DND-41 (cell line): Measurements from ENCODE around the gene ADGRL4.

Source experiments
- ATAC-seq: fragments of 200-7000 bp; cut with Tn5 transposase; 3 replicates; pipeline ENCODE4 v1.9.1; 2021; ENCODE audit warnings: low read depth; ENCODE audit not compliant: insufficient read depth
- DNase-seq: peaks from one replicate; pipeline ENCODE4 v3.0.0-alpha.2; 2020
- H2AFZ ChIP-seq: 2 replicates; pipeline ENCODE4 v1.6.0; 2012; ENCODE audit warnings: low read depth, low read length
- H3K27ac ChIP-seq: 2 replicates; pipeline ENCODE4 v1.5.1; 2012; ENCODE audit warnings: low read length, inconsistent platforms
- H3K27me3 ChIP-seq: fragments of 200-600 bp; sonication (generic); 2 replicates; pipeline ENCODE4 v1.6.0; 2012; ENCODE audit warnings: low read length, mild to moderate bottlenecking, inconsistent platforms; ENCODE audit not compliant: insufficient read depth, poor library complexity
- H3K36me3 ChIP-seq: 2 replicates; pipeline ENCODE4 v1.5.1; 2012; ENCODE audit warnings: low read length, inconsistent platforms; ENCODE audit not compliant: insufficient read depth
- H3K4me1 ChIP-seq: 2 replicates; pipeline ENCODE4 v1.5.1; 2012; ENCODE audit warnings: mild to moderate bottlenecking, low read length; ENCODE audit not compliant: insufficient read depth
- H3K4me2 ChIP-seq: 2 replicates; pipeline ENCODE4 v1.6.0; 2012; ENCODE audit warnings: mild to moderate bottlenecking, moderate library complexity, low read length, inconsistent platforms; ENCODE audit not compliant: insufficient read depth
- H3K4me3 ChIP-seq, 2 experiments: fragments of 200-600 bp in 1 of 2; shearing (Covaris generic) in 1 of 2; 2 replicates each; pipeline ENCODE4 v1.5.1; 2012 to 2016; ENCODE audit warnings: inconsistent platforms in 2 of 2, low read length in 2 of 2, mild to moderate bottlenecking in 2 of 2, low read depth in 1 of 2, moderate library complexity in 1 of 2
- H3K79me2 ChIP-seq: 2 replicates; pipeline ENCODE4 v1.6.0; 2012; ENCODE audit warnings: low read length, inconsistent platforms; ENCODE audit not compliant: insufficient read depth
- H3K9ac ChIP-seq: 2 replicates; pipeline ENCODE4 v1.6.0; 2012; ENCODE audit warnings: low read depth, mild to moderate bottlenecking, inconsistent platforms, low read length, moderate library complexity
- H3K9me3 ChIP-seq: 2 replicates; pipeline ENCODE4 v1.5.1; 2012; ENCODE audit warnings: low read length, moderate library complexity, mild to moderate bottlenecking, inconsistent platforms; ENCODE audit not compliant: insufficient read depth, severe bottlenecking
- H4K20me1 ChIP-seq: 2 replicates; pipeline ENCODE4 v1.6.0; 2012; ENCODE audit warnings: low read length; ENCODE audit not compliant: insufficient read depth
- EZH2 ChIP-seq: IDR thresholded peaks from 3 replicates; pipeline ENCODE4 v1.6.1; 2012; ENCODE audit warnings: borderline replicate concordance, low read depth, mild to moderate bottlenecking, moderate library complexity, low read length, inconsistent platforms; ENCODE audit not compliant: severe bottlenecking
- TF ChIP-seq, protein P1 (sequence below): IDR thresholded peaks from 2 replicates; pipeline ENCODE4 v1.5.1; 2012; ENCODE audit warnings: borderline replicate concordance, low read length, moderate library complexity, mild to moderate bottlenecking; ENCODE audit not compliant: poor library complexity, severe bottlenecking; ENCODE audit errors: extremely low read depth

Gene ADGRL4

DNA sequence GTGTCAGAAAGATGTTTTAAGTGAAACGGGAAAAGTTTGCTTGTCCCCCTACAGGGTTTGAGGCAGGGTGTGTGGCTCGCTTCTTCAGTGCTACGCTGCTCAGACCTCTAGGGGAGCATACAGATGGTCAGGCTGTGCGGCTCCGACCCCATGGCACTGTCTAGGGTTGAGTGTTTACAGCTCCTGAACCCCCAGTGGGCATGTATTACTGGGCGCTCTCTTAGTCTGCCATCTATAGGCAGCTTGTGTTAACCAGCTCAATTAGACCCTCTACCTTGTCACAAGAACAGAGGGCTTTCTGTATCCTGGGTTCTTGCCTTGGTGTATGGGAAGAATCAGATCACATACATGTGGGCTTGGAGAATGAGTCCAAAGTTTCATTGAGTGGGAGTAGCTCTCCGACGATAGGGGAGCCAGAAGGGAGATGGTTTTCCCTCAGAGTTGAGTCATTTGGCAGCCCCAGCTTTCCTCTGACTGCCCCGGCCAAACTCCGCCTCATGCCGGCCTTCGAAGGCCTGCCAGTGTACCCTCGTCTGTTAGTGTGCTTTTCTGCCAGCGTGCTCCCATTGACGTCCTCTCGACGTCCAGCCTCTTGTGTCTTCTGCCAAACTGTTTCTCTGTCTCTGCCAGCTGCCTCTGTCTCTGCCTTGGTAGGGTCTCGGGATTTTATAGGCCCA is 38.6 kb upstream of the ADGRL4 start:
- no peak overlapping the region for H3K4me2 ChIP-seq
- no peak overlapping the region for H2AFZ ChIP-seq
- no peaks in the 10 kb centered on the region for H3K4me1 ChIP-seq
- H3K4me3 ChIP-seq = no peak overlapping the region
- H3K79me2 ChIP-seq = no peaks in the 10 kb centered on the region
- H3K27me3 ChIP-seq = no peaks in the 10 kb centered on the region
- H4K20me1 ChIP-seq = no peaks in the 10 kb centered on the region
- H3K9me3 ChIP-seq = no peaks in the 10 kb centered on the region
- no peak overlapping the region for H3K27ac ChIP-seq
- no peak for ATAC-seq
- no peak for DNase-seq
- no peaks in the 10 kb centered on the region for H3K36me3 ChIP-seq
- H3K9ac ChIP-seq = no peak overlapping the region
- TF ChIP-seq, protein P1, sequence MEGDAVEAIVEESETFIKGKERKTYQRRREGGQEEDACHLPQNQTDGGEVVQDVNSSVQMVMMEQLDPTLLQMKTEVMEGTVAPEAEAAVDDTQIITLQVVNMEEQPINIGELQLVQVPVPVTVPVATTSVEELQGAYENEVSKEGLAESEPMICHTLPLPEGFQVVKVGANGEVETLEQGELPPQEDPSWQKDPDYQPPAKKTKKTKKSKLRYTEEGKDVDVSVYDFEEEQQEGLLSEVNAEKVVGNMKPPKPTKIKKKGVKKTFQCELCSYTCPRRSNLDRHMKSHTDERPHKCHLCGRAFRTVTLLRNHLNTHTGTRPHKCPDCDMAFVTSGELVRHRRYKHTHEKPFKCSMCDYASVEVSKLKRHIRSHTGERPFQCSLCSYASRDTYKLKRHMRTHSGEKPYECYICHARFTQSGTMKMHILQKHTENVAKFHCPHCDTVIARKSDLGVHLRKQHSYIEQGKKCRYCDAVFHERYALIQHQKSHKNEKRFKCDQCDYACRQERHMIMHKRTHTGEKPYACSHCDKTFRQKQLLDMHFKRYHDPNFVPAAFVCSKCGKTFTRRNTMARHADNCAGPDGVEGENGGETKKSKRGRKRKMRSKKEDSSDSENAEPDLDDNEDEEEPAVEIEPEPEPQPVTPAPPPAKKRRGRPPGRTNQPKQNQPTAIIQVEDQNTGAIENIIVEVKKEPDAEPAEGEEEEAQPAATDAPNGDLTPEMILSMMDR = no peak
- TF ChIP-seq EZH2 = no peak

DNA sequence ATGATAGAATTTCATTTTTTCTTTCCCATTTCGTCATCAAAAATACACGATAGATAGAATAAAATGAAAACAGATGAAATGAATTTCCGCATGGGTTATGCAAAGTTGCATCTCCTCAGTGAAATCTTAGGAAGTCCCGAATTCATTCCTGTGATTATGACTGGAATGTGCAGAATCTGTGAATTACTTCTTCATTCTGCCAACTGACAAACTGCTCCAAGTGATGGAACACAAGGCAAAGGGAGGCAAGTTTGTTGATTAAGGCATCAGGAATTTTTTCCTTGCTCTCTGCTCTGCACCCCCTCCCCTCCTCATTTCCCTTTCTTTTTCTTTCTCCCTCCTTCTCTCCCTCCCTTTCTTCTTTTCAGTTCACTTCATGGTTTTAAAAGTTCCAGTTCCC is 37.0 kb upstream of the ADGRL4 start:
- no peak overlapping the region for H2AFZ ChIP-seq
- H3K27me3 ChIP-seq = no peaks in the 10 kb centered on the region
- H3K27ac ChIP-seq = no peak overlapping the region
- H3K79me2 ChIP-seq = no peaks in the 10 kb centered on the region
- TF ChIP-seq EZH2 = no peak
- TF ChIP-seq, protein P1 = no peak
- no peak for ATAC-seq
- H3K4me3 ChIP-seq = no peak overlapping the region
- H4K20me1 ChIP-seq = no peaks in the 10 kb centered on the region
- no peaks in the 10 kb centered on the region for H3K9me3 ChIP-seq
- no peak overlapping the region for H3K4me2 ChIP-seq
- no peak overlapping the region for H3K9ac ChIP-seq
- H3K4me1 ChIP-seq = no peaks in the 10 kb centered on the region
- H3K36me3 ChIP-seq = no peaks in the 10 kb centered on the region
- no peak for DNase-seq

DNA sequence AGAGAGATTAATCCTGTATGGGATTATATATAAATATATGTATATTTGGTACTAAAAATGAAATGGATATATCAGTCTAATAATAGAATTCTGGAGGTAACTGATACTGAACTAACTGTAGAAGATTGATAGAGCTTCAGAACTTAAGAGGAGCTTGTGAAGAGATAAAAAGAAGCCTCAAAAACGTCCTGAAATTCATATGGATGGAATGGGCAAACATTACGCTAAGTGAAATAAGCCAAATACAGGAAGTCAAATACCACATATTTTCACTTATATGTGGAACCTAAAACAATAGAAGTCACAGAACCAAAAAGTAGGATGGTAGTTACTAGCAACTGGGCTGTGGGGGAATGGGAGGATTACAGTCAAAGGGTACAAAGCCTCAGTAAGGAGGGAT is 36.0 kb upstream of the ADGRL4 start:
- H3K27me3 ChIP-seq = no peaks in the 10 kb centered on the region
- DNase-seq (no peak), ATAC-seq (no peak)
- no peak overlapping the region for H2AFZ ChIP-seq
- H3K4me2 ChIP-seq = no peak overlapping the region
- no peak overlapping the region for H3K9ac ChIP-seq
- H3K4me3 ChIP-seq = no peak overlapping the region
- TF ChIP-seq, protein P1 = no peak
- no peak for TF ChIP-seq EZH2
- H3K4me1 ChIP-seq = no peaks in the 10 kb centered on the region
- H4K20me1 ChIP-seq = no peaks in the 10 kb centered on the region
- no peak overlapping the region for H3K27ac ChIP-seq
- H3K9me3 ChIP-seq = no peaks in the 10 kb centered on the region
- no peaks in the 10 kb centered on the region for H3K36me3 ChIP-seq
- no peaks in the 10 kb centered on the region for H3K79me2 ChIP-seq

DNA sequence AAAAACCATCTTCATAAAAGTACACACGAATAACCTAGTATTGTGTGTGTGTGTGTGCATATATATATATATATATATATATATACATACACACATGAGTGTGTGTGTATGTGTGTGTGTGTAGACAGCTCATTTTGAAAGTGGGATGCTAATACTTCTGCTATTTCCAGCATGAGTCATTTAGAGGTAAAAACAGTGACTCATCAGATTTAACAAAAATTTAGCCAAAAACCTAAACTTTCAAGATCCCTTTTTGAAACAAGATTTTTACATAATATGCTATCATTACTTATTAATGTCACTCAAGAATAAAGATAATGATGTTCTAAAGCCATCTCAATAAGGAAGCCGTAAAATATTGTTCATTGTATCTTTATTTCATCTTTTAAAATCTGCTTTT is 35.6 kb upstream of the ADGRL4 start:
- Histone ChIP-seq H3K4me2 (no peak overlapping the region), H3K27ac (no peak overlapping the region)
- ATAC-seq = no peak

More for the DNA sequence above, 35.6 kb upstream of the ADGRL4 start:
- H3K4me1 ChIP-seq = no peaks in the 10 kb centered on the region
- no peak overlapping the region for H3K9ac ChIP-seq
- no peaks in the 10 kb centered on the region for H4K20me1 ChIP-seq
- H3K9me3 ChIP-seq = peaks cover 3% of the 10 kb centered on the region
- no peak overlapping the region for H3K4me3 ChIP-seq
- H3K36me3 ChIP-seq = no peaks in the 10 kb centered on the region
- no peak for DNase-seq
- no peaks in the 10 kb centered on the region for H3K79me2 ChIP-seq
- TF ChIP-seq, protein P1 = no peak
- no peaks in the 10 kb centered on the region for H3K27me3 ChIP-seq
- no peak overlapping the region for H2AFZ ChIP-seq
